H1 (cell line): ENCODE data around the gene CIB4. TPM values are rescaled to one million over a fixed set of nuclear protein-coding genes. Genes with fewer than 3 reads are reported as not detected.

Source experiments
- BCL11A ChIP-seq, 2 experiments: IDR thresholded peaks; one replicate each; pipeline ENCODE4 v1.6.1; 2011; ENCODE audit warnings: low read depth in 2 of 2, low read length in 2 of 2, mild to moderate bottlenecking in 2 of 2
- CBX8 ChIP-seq: fragments of 300-800, 300-1000 bp; sonication (generic); IDR thresholded peaks from 2 replicates; pipeline ENCODE4 v1.7.1; 2016; ENCODE audit warnings: low read depth, low read length, borderline replicate concordance
- KDM5A ChIP-seq: fragments of 200-600 bp; IDR thresholded peaks from 2 replicates; pipeline ENCODE4 v1.7.1; 2012; ENCODE audit warnings: mild to moderate bottlenecking, low read length, inconsistent platforms, mixed read lengths
- SAP30 ChIP-seq: fragments of 300-600 bp; sonication (generic); IDR thresholded peaks from 2 replicates; pipeline ENCODE4 v1.7.1; 2012; ENCODE audit warnings: low read length, moderate library complexity, mild to moderate bottlenecking, inconsistent platforms; ENCODE audit not compliant: insufficient read depth, insufficient replicate concordance
- polyA plus RNA-seq, 7 experiments: library from polyadenylated mRNA; depleted of rRNA in 3 of 7; stranded (reverse) in 5 of 7; unstranded in 2 of 7; fragments of >200 nt in 5 of 7; fragments of 200-250 nt in 2 of 7; gene quantifications; 1 replicate in 5 of 7; 2 replicates in 1 of 7; 4 replicates in 1 of 7; pipeline versions ENCODE4 v1.2.1 to v1.2.3, GENCODE V29; 2011 to 2013; ENCODE audit warnings: missing spikeins in 2 of 7, mixed read lengths in 2 of 7
- total RNA-seq: library from RNA; stranded (reverse); fragmentation: NEBNext Ultra II Directional; extraction: Animal tissue kit (Norgen Biotek cat#: 25700); gene quantifications from 2 replicates; pipeline ENCODE4 v1.2.1, GENCODE V29; 2021
- TF ChIP-seq, protein P1 (sequence below), 3 experiments: IDR thresholded peaks; 1 replicate in 2 of 3; 2 replicates in 1 of 3; pipeline versions ENCODE4 v1.5.1 to v1.6.1; 2011; ENCODE audit warnings: low read length in 3 of 3, mild to moderate bottlenecking in 3 of 3, inconsistent platforms in 2 of 3, low read depth in 1 of 3, moderate library complexity in 1 of 3; ENCODE audit not compliant: insufficient read depth in 1 of 3; ENCODE audit errors: control extremely low read depth in 1 of 3

The CIB4 gene
- total and polyA plus RNA-seq, 2 of the 8 experiments (the other 6 are each of a cell fraction or from before 2014, with no cell fraction given), result not detected

DNA sequence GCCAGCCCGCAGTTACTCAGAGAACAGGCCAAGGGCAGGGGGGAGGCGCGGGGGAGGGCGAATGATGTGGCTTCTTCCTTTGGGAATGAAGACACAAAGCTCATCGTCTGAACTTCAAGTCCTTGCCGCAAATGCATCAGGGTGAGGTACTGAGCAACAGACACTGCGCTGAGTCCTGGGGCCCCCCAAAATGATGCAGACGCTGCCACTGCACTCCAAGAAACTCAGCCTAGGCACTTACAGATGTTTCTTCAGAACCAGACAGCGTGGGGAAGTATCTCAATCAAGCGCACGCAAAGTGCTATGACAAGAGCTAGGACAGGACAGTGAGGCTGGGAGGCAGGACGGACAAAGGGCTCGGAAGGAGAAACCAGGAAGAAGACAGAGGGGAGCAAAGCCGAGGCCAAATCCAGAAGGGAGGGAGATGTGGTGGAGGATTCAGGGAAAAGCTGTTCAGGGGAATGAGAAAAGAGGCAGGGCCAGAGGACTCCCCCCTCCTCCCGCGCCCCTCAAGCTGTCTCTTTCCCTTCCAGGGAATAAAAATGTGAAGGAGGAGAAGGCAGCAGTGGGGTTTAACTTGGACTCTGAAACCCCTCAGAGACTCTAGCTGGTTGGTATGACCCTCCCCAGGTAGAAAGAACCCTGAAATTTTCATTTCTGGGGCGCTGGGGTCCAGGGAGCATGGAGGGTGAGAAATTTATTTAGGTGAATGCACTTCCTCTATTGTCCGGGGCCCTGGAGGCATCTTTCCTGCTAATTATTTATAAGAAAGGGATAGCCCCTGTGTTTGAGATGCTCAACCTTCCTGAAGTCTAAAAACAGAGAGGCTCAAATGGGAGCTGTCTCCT, 34.9 kb downstream of the CIB4 start (continued):
- TF ChIP-seq, protein P1, sequence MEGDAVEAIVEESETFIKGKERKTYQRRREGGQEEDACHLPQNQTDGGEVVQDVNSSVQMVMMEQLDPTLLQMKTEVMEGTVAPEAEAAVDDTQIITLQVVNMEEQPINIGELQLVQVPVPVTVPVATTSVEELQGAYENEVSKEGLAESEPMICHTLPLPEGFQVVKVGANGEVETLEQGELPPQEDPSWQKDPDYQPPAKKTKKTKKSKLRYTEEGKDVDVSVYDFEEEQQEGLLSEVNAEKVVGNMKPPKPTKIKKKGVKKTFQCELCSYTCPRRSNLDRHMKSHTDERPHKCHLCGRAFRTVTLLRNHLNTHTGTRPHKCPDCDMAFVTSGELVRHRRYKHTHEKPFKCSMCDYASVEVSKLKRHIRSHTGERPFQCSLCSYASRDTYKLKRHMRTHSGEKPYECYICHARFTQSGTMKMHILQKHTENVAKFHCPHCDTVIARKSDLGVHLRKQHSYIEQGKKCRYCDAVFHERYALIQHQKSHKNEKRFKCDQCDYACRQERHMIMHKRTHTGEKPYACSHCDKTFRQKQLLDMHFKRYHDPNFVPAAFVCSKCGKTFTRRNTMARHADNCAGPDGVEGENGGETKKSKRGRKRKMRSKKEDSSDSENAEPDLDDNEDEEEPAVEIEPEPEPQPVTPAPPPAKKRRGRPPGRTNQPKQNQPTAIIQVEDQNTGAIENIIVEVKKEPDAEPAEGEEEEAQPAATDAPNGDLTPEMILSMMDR (IDR thresholded peaks at IDR 0.05; ENCODE audit: control extremely low read depth in 1 of 3, insufficient read depth in 1 of 3, low read depth in 1 of 3, low read length in 3 of 3), result no peak
- TF ChIP-seq SAP30, result no peak
- no peak for TF ChIP-seq CBX8
- no peak for TF ChIP-seq KDM5A
- TF ChIP-seq BCL11A (IDR thresholded peaks at IDR 0.05; ENCODE audit: low read depth in 2 of 2, low read length in 2 of 2), result no peak
